AG04449 (cell line): ENCODE measurements around the gene MBNL1.
A peak's percentile ranks its signal among the peaks of the same experiment; 100 is the strongest.

Experiments used
- CTCF ChIA-PET: fragments of 350-600 bp; formaldehyde crosslinking; extraction: SDS; loops from one replicate; lab custom pipeline; 2021; ENCODE audit warnings: antibody characterized with exemption; lab: Yijun Ruan, JAX
- POLR2A ChIA-PET: fragments of 400-600, 350-600 bp; formaldehyde crosslinking; extraction: SDS; loops from one replicate; lab custom pipeline; 2020; ENCODE audit warnings: antibody characterized with exemption, inconsistent platforms; lab: Yijun Ruan, JAX
- DNase-seq: peaks from one replicate; pipeline ENCODE4 v3.0.0-alpha.2; 2010; ENCODE audit warnings: low read depth, low spot score
- H3K4me3 ChIP-seq: 2 replicates; pipeline ENCODE4 v1.5.1; 2011; ENCODE audit warnings: low read depth, mild to moderate bottlenecking, control low read depth, low read length
- TF ChIP-seq, protein P1 (sequence below): IDR thresholded peaks from one replicate; pipeline ENCODE4 v1.5.1; 2011; ENCODE audit warnings: mild to moderate bottlenecking, moderate library complexity, low read length, control low read depth, inconsistent platforms; ENCODE audit not compliant: insufficient read depth; ENCODE audit errors: missing control alignments

MBNL1 gene

DNA sequence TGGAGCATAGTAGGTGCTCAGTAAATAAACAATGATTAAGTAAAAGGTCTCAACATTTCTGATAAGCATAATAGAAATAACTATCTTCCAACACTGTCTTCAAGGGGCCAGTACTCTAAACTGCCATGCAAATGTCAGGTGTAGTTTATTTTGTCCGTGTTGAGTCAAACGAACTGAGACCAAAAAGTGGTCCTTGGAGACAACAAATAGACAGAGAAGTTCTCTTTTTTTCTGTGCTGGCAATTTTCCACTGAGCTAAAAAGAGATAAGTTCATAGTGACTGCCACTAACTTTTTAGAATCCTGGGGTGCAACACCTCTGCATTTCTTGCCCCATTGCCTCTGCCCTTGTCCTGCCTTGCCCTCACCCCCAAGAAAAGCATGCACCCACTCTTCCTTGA lies 14.7 kb upstream of the MBNL1 start:
- no peak overlapping the region for H3K4me3 ChIP-seq
- DNase-seq, result no peak
- ChIA-PET CTCF (interaction anchor here (1.6 to 2.0 kb wide), 2 partner anchors 10 to 21 kb away, joined by 4 to 5 read pairs; no protein-coding TSS in a partner anchor), POLR2A (no interaction called here)
- TF ChIP-seq, protein P1, sequence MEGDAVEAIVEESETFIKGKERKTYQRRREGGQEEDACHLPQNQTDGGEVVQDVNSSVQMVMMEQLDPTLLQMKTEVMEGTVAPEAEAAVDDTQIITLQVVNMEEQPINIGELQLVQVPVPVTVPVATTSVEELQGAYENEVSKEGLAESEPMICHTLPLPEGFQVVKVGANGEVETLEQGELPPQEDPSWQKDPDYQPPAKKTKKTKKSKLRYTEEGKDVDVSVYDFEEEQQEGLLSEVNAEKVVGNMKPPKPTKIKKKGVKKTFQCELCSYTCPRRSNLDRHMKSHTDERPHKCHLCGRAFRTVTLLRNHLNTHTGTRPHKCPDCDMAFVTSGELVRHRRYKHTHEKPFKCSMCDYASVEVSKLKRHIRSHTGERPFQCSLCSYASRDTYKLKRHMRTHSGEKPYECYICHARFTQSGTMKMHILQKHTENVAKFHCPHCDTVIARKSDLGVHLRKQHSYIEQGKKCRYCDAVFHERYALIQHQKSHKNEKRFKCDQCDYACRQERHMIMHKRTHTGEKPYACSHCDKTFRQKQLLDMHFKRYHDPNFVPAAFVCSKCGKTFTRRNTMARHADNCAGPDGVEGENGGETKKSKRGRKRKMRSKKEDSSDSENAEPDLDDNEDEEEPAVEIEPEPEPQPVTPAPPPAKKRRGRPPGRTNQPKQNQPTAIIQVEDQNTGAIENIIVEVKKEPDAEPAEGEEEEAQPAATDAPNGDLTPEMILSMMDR, result no peak

DNA sequence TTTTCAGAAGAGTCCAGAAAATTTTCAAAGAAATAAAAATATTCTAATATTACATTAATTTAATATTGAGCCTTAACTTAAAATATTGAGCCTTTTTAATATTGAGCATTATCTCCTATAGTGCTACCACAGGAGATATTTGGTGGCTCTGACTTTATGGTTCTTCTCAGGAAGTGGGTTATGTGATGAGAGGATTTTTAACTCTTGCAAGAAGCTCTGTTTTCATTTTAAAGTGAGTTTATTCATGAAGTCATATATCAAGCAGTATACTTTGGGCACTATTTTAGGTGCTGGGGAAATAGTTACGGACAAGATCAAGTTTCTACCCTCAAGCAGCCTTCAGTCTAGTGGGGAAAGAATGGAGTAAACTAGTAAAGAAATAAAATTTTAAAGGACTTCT lies 13.4 kb upstream of the MBNL1 start:
- ChIA-PET CTCF (interaction anchor here (0.7 to 1.6 kb wide), 2 partner anchors 11 to 13 kb away, joined by 3 read pairs; no protein-coding TSS in a partner anchor), POLR2A (no interaction called here)
- no peak overlapping the region for H3K4me3 ChIP-seq
- TF ChIP-seq, protein P1, result no peak
- DNase-seq, result no peak

DNA sequence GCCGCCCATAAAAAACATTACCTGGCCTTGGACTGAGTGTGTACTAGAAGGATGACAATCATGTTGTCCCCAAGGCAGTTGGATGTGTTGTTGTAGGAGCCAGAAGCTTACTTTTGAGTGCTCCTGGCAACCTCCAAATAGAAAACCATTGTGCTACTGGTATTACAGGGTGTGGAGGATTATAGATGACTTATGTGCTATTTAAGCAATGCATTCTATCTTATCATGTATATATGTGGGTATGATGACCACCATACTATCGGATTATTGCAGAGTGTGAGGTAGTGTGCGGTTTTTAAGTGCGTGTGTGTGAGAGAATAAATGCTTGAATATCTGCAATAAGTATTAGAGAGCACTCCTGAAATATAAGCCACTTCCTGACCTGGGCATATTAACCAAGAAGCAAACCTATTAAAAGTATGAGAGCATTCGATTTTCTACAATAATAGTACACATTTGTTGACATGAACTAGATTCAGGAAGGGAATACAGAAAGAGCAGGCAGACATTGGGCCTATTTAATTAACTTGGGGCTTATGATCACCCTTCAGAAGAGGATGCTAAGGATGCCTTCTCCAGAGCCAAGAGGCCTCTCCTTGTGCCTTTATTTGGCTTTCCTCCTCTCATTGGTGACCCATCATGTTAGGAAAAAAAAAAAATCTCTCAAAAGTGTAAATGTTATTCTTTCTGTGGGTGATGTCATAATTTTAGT lies 11.7 kb upstream of the MBNL1 start:
- CTCF ChIA-PET, result interaction anchor here (0.6 to 1.6 kb wide), 2 partner anchors 13 to 77 kb away, joined by 3 read pairs; no protein-coding TSS in a partner anchor
- DNase-seq, result no peak
- no peak overlapping the region for H3K4me3 ChIP-seq
- POLR2A ChIA-PET, result no interaction called here
- TF ChIP-seq, protein P1, result no peak

DNA sequence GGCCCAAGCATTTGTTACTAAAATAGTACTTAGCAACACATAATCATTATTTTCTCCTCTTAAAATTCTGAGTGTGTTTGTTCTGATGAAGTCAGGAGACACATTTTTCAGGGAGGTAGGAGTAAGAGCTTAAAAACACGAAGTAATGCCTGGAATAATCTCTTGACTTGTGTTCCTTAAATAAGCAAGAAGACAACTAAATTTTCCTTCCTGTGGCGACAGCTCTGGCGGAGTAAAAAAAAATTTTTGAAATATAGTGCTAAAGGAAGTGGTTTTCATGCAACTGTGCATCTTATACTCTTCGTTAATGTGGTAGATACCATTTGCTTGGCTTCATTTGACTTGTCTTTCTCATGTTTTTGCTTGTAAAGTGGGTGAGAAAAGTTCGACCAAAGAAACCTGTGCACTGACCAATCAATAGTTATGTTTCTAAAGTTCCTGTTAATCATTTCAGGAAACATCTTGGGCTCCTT lies 11.1 kb upstream of the MBNL1 start:
- ChIA-PET CTCF (interaction anchor here (0.6 kb wide), 1 partner anchor 77 kb away, joined by 3 read pairs; no protein-coding TSS in a partner anchor), POLR2A (no interaction called here)
- TF ChIP-seq, protein P1, result no peak
- H3K4me3 ChIP-seq, result no peak overlapping the region
- DNase-seq, result no peak

DNA sequence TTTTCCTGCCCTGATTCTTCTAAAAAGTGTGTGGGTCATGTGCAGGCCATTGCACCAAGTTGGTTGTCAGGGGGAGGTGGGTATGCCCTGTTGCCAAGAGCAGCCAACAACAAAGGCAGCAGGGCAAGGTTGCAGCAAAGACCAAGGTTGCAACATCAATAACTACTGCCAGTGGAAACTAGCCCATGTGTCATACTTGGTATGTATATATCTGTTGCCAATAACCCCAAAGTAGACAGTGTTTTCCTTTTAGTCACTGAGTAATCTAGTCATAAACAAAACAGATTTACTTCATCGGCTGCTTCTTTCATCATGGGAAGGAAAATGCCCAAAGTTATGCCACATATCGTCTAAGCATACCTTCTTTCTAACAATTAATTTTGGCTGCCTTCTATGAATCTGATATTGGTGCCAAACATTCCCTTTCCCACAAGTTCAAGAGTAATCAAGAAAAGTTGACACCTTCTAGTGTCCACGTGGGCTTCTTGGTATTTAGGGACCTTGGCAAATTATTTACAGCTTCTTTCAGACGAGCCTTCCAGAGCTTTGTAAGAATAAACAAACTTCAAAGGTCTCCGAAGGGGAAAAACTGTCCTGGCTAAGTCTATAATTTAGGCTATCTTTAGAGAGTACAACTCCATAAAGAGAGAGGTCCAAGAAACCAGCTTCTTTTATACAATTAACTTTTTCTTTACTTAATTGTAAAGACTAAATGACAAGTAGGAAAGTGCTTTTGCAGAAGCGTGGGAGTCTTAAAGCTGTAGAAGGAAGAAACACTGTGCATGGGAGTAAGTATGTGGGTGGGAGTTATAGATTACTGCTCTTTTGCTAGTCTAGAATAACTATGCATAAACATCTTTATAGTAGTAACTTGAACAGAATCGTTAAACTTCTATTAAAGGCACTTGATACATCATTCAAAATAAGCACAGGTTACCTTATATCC lies 10.0 kb upstream of the MBNL1 start:
- CTCF ChIA-PET, result interaction anchor here (0.9 to 1.0 kb wide), 2 partner anchors 186 to 233 kb away, joined by 3 read pairs; no protein-coding TSS in a partner anchor
- POLR2A ChIA-PET, result no interaction called here
- DNase-seq, result peak; percentile 95
- H3K4me3 ChIP-seq, result no peak overlapping the region
- TF ChIP-seq, protein P1, result no peak
